ENCODE measurements around the gene SYP.

DNA sequence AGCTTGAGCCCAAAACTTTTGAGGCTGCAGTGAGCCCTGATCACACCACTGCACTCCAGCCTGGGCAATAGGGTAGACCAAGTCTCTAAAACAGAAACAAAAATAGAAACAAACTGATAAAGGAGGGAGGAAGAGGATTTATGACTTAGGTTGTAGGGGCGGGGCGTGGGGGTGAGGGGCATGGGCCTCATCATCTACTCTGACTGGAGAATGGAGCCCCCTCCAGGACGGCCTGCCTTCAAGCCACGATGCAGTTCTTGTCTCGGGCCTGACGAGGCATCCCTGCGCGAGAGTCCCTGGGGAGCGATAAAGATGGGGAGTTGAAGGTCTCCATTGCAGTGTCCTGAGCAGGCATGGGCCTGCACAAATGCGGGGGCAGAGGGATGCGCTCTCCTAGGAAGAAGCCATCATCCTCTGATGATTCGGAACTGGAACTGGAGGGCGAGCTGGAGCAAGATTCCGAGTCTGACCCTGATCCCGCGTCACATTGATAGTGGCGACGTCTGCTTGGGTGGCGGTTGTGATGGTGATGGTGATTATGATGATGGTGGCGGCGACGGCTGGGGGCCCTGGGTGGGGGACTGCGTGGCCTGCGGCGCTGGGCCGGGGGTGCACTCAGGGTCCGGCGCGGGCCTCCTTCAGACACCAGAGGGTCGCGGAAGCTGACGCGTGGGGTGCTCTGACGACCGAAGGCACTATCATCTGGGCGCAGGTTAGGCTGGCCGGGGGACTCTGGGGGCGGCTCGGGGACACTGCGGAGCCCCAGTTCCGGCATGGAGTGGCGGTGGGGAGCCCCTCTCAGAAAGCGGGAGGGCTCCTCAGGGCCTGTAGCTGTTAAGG lies 24.3 kb downstream of the SYP start:
- TF ChIP-seq, protein P1, sequence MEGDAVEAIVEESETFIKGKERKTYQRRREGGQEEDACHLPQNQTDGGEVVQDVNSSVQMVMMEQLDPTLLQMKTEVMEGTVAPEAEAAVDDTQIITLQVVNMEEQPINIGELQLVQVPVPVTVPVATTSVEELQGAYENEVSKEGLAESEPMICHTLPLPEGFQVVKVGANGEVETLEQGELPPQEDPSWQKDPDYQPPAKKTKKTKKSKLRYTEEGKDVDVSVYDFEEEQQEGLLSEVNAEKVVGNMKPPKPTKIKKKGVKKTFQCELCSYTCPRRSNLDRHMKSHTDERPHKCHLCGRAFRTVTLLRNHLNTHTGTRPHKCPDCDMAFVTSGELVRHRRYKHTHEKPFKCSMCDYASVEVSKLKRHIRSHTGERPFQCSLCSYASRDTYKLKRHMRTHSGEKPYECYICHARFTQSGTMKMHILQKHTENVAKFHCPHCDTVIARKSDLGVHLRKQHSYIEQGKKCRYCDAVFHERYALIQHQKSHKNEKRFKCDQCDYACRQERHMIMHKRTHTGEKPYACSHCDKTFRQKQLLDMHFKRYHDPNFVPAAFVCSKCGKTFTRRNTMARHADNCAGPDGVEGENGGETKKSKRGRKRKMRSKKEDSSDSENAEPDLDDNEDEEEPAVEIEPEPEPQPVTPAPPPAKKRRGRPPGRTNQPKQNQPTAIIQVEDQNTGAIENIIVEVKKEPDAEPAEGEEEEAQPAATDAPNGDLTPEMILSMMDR (IDR thresholded peaks at IDR 0.05), result no peak
- TF ChIP-seq POLR2A (IDR thresholded peaks at IDR 0.05) (no peak), POLR2AphosphoS5 (IDR thresholded peaks at IDR 0.05) (no peak), EP300 (IDR thresholded peaks at IDR 0.05) (no peak)
